Measurements from ENCODE around the gene ZC2HC1C.

Gene ZC2HC1C

GRCh38 chr14:75069121-75069810, at the start of gene ZC2HC1C:
Gene ZC2HC1C (plus strand): TSS chr14:75069641. CDS start chr14:75070574, 933 bp downstream.
- H3K4me1 ChIP-seq (ENCODE audit: insufficient read depth, low read length) = peaks cover 2% of the 10 kb centered on the region
- H3K4me3 ChIP-seq (ENCODE audit: low read depth in 1 of 2, low read length in 2 of 2) = no peak within 1 kb of the TSS
- no peaks in the 10 kb centered on the region for H3K9me3 ChIP-seq (ENCODE audit: insufficient read depth, low read length, severe bottlenecking)
- no peak within 1 kb of the TSS for H3K4me2 ChIP-seq (ENCODE audit: insufficient read depth, low read length)
- H2AFZ ChIP-seq (ENCODE audit: low read depth, low read length) = no peak within 1 kb of the TSS
- H4K20me1 ChIP-seq (ENCODE audit: insufficient read depth, low read length) = no peaks in the 10 kb centered on the region
- H3K9ac ChIP-seq (ENCODE audit: low read depth, low read length) = no peak within 1 kb of the TSS
- no peaks in the 10 kb centered on the region for H3K36me3 ChIP-seq (ENCODE audit: insufficient read depth, low read length)
- no peaks in the 10 kb centered on the region for H3K27me3 ChIP-seq (ENCODE audit: insufficient read depth, low read length, poor library complexity)
- no peak for TF ChIP-seq EZH2 (IDR thresholded peaks at IDR 0.05; ENCODE audit: borderline replicate concordance, low read depth, low read length, severe bottlenecking)
- no peak for TF ChIP-seq CTCF (IDR thresholded peaks at IDR 0.05; ENCODE audit: borderline replicate concordance, extremely low read depth, low read length, poor library complexity, severe bottlenecking)
- no peak within 1 kb of the TSS for H3K27ac ChIP-seq (ENCODE audit: low read length)
- no peaks in the 10 kb centered on the region for H3K79me2 ChIP-seq (ENCODE audit: insufficient read depth, low read length)
- DNase-seq = no peak
- ATAC-seq (ENCODE audit: insufficient read depth, low read depth) = no peak

GRCh38 chr14:75022655-75023054, 46.8 kb upstream of the ZC2HC1C start:
- peak; percentile 70 for ATAC-seq (ENCODE audit: insufficient read depth, low read depth)
- no peaks in the 10 kb centered on the region for H3K27me3 ChIP-seq (ENCODE audit: insufficient read depth, low read length, poor library complexity)
- no peaks in the 10 kb centered on the region for H4K20me1 ChIP-seq (ENCODE audit: insufficient read depth, low read length)
- no peak overlapping the region for H3K4me3 ChIP-seq (ENCODE audit: low read depth in 1 of 2, low read length in 2 of 2)
- no peak overlapping the region for H2AFZ ChIP-seq (ENCODE audit: low read depth, low read length)
- no peak overlapping the region for H3K4me2 ChIP-seq (ENCODE audit: insufficient read depth, low read length)
- no peaks in the 10 kb centered on the region for H3K79me2 ChIP-seq (ENCODE audit: insufficient read depth, low read length)
- no peak overlapping the region for H3K9ac ChIP-seq (ENCODE audit: low read depth, low read length)
- H3K36me3 ChIP-seq (ENCODE audit: insufficient read depth, low read length) = peaks cover 71% of the 10 kb centered on the region
- H3K27ac ChIP-seq (ENCODE audit: low read length) = no peak overlapping the region
- no peaks in the 10 kb centered on the region for H3K4me1 ChIP-seq (ENCODE audit: insufficient read depth, low read length)
- DNase-seq = peak; percentile 23
- no peaks in the 10 kb centered on the region for H3K9me3 ChIP-seq (ENCODE audit: insufficient read depth, low read length, severe bottlenecking)
- TF ChIP-seq CTCF (IDR thresholded peaks at IDR 0.05; ENCODE audit: borderline replicate concordance, extremely low read depth, low read length, poor library complexity, severe bottlenecking) (peak; percentile 51), EZH2 (IDR thresholded peaks at IDR 0.05; ENCODE audit: borderline replicate concordance, low read depth, low read length, severe bottlenecking) (no peak)

- Histone ChIP-seq H2AFZ (ENCODE audit: low read depth, low read length) (no peak overlapping the region), H3K27me3 (ENCODE audit: insufficient read depth, low read length, poor library complexity) (no peaks in the 10 kb centered on the region), H3K9me3 (ENCODE audit: insufficient read depth, low read length, severe bottlenecking) (no peaks in the 10 kb centered on the region), H3K36me3 (ENCODE audit: insufficient read depth, low read length) (peaks cover 66% of the 10 kb centered on the region), H4K20me1 (ENCODE audit: insufficient read depth, low read length) (no peaks in the 10 kb centered on the region), H3K4me1 (ENCODE audit: insufficient read depth, low read length) (no peaks in the 10 kb centered on the region), H3K9ac (ENCODE audit: low read depth, low read length) (no peak overlapping the region), H3K27ac (ENCODE audit: low read length) (no peak overlapping the region), H3K79me2 (ENCODE audit: insufficient read depth, low read length) (no peaks in the 10 kb centered on the region), H3K4me2 (ENCODE audit: insufficient read depth, low read length) (no peak overlapping the region), H3K4me3 (ENCODE audit: low read depth in 1 of 2, low read length in 2 of 2) (no peak overlapping the region)
- no peak for ATAC-seq (ENCODE audit: insufficient read depth, low read depth)
- TF ChIP-seq CTCF (IDR thresholded peaks at IDR 0.05; ENCODE audit: borderline replicate concordance, extremely low read depth, low read length, poor library complexity, severe bottlenecking) (no peak), EZH2 (IDR thresholded peaks at IDR 0.05; ENCODE audit: borderline replicate concordance, low read depth, low read length, severe bottlenecking) (no peak)
- no peak for DNase-seq
Measured at GRCh38 chr14:75023108-75023507, 46.3 kb upstream of the ZC2HC1C start.

Data from DND-41 (cell line).